Measurements from ENCODE around the gene MMUT.
"Not testable (repeated sequence)": the region's sequence is repeated elsewhere in the genome, so short reads cannot be mapped to it uniquely, and the experiment has no call there.

Gene MMUT

GRCh38 chr6:49490633-49491032 is 27.6 kb upstream of the MMUT start:
- TF ChIP-seq CTCF (IDR thresholded peaks at IDR 0.05), result no peak

DNA sequence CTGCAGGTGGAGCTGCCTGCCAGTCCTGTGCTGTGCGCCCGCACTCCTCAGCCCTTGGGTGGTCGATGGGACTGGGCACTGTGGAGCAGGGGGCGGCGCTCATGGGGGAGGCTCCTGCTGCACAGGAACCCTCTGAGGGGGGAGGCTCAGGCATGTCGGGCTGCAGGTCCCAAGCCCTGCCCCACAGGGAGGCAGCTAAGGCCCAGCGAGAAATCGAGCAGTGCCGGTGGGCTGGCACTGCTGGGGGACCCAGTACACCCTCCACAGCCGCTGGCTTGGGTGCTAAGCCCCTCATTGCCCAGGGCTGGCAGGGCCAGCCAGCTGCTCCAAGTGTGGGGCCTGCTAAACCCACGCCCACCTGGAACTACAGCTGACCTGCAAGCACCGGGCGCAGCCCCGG is 20.3 kb upstream of the MMUT start:
- H3K4me3 ChIP-seq; DNase-seq (ENCODE audit: low spot score); H3K27ac ChIP-seq: not testable (repeated sequence)

More at GRCh38 chr6:49490633-49491032, 27.6 kb upstream of the MMUT start:
- Histone ChIP-seq H3K4me3 (no peak overlapping the region), H3K27ac (no peak overlapping the region)
- no peak for DNase-seq (ENCODE audit: low spot score)

DNA sequence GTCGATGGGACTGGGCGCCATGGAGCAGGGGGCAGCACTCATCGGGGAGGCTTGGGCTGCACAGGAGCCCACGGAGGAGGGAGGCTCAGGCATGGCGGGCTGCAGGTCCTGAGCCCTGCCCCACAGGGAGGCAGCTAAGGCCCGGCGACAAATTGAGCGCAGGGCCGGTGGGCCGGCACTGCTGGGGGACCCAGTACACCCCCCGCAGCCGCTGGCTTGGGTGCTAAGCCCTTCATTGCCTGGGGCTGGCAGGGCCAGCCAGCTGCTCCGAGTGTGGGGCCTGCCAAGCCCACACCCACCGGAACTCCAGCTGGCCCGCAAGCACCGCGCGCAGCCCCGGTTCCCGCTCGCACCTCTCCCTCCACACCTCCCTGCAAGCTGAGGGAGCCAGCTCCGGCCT is 18.8 kb upstream of the MMUT start:
- DNase-seq (ENCODE audit: low spot score); H3K4me3 ChIP-seq: not testable (repeated sequence)

GRCh38 chr6:49479308-49479970 is 16.4 kb upstream of the MMUT start:
- TF ChIP-seq CTCF (IDR thresholded peaks at IDR 0.05), result no peak
- no peak overlapping the region for H3K27ac ChIP-seq
- DNase-seq (ENCODE audit: low spot score), result no peak
- no peak overlapping the region for H3K4me3 ChIP-seq

More for the DNA sequence above, 18.8 kb upstream of the MMUT start:
- not testable (repeated sequence) for H3K27ac ChIP-seq

DNA sequence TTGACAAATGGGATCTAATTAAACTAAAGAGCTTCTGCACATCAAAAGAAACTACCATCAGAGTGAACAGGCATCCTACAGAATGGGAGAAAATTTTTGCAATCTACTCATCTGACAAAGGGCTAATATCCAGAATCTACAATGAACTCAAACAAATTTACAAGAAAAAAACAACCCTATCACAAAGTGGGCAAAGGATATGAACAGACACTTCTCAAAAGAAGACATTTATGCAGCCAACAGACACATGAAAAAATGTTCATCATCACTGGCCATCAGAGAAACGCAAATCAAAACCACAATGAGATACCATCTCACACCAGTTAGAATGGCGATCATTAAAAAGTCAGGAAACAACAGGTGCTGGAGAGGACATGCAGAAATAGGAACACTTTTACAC is 13.5 kb upstream of the MMUT start:
- H3K4me3 ChIP-seq; H3K27ac ChIP-seq; DNase-seq (ENCODE audit: low spot score): not testable (repeated sequence)

DNA sequence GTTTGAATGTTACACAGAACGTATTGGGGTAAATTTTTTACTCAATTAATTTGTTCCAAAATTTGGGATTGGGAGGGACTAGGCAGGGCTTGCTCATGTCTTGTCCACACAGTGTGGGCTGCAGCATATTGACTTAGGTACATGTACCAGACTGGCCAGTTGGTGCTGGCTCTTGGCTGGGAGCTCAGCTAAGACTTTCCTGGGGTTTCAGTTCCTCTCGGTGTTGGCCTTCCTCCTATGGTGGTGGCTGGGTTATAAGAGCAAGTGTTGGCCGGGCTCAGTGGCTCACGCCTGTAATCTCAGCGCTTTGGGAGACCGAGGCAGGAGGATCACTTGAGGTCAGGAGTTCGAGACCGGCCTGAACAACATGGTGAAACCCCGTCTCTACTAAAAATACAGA is 5.0 kb upstream of the MMUT start:
- Histone ChIP-seq H3K27ac (no peak overlapping the region), H3K4me3 (no peak overlapping the region)
- no peak for TF ChIP-seq CTCF (IDR thresholded peaks at IDR 0.05)
- no peak for DNase-seq (ENCODE audit: low spot score)

DNA sequence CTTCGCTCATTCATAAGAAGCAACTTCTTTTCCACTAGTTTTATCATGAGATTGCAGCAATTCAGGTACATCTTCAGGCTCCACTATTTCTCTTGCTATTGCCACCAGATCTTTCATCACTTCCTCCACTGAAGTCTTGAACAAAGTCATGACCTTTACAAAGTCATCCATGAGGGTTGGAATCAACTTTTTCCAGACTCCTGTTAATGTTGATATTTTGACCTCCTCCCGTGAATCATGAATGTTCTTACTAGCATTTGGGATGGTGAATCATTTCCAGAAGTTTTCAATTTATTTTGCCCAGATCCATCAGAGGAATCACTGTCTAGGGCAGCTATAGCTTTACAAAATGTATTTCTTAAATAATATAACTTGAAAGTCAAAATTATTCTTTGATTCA is 1.6 kb upstream of the MMUT start:
- DNase-seq (ENCODE audit: low spot score), result no peak
- Histone ChIP-seq H3K27ac (no peak overlapping the region), H3K4me3 (no peak overlapping the region)
- no peak for TF ChIP-seq CTCF (IDR thresholded peaks at IDR 0.05)

- Histone ChIP-seq H3K4me3 (peak overlapping the region; percentile 87), H3K27ac (peak overlapping the region; percentile 89 to 95)
- no peak for DNase-seq (ENCODE audit: low spot score)
- no peak for TF ChIP-seq CTCF (IDR thresholded peaks at IDR 0.05)
These were observed 537 bp upstream of the MMUT start for GRCh38 chr6:49463612-49463967.

GRCh38 chr6:49462599-49462926 is 490 bp downstream of the MMUT start:
- Histone ChIP-seq H3K4me3 (peak overlapping the region; percentile 87), H3K27ac (peak overlapping the region; percentile 89 to 95)
- DNase-seq (ENCODE audit: low spot score), result no peak

More at GRCh38 chr6:49462599-49462926, 490 bp downstream of the MMUT start:
- TF ChIP-seq CTCF (IDR thresholded peaks at IDR 0.05), result no peak
